NCI-H128 (cell line): ENCODE measurements around the gene PCSK2.
"Not testable (repeated sequence)": the region's sequence is repeated elsewhere in the genome, so short reads cannot be mapped to it uniquely, and the experiment has no call there.

Experiments
- DNase-seq: peaks from one replicate; lab custom pipeline; 2025; ENCODE audit not compliant: unreplicated experiment; lab: John Stamatoyannopoulos, UW

The PCSK2 gene

GRCh38 chr20:17226410-17227218 is at the start of gene PCSK2:
Gene PCSK2, plus strand, starts transcription at chr20:17227040. Its CDS starts 266 bp downstream, at chr20:17227306.
- peak; percentile 94 for DNase-seq

GRCh38 chr20:17177341-17177740 is 49.5 kb upstream of the PCSK2 start:
- no peak for DNase-seq

- no peak for DNase-seq
These were observed 47.0 kb upstream of the PCSK2 start for GRCh38 chr20:17179840-17180239.

- DNase-seq, result no peak
These were observed 36.7 kb upstream of the PCSK2 start for GRCh38 chr20:17189976-17190695.

- DNase-seq, result no peak
These were observed 29.8 kb upstream of the PCSK2 start for GRCh38 chr20:17197041-17197440.

GRCh38 chr20:17202030-17202429 is 24.8 kb upstream of the PCSK2 start:
- DNase-seq, result no peak

- no peak for DNase-seq
These were observed 24.2 kb upstream of the PCSK2 start for GRCh38 chr20:17202673-17203072.

- no peak for DNase-seq
These were observed 21.6 kb upstream of the PCSK2 start for GRCh38 chr20:17205084-17205813.

- DNase-seq, result no peak
These were observed 16.5 kb upstream of the PCSK2 start for GRCh38 chr20:17210387-17210786.

GRCh38 chr20:17210983-17211382 is 15.9 kb upstream of the PCSK2 start:
- no peak for DNase-seq

GRCh38 chr20:17215167-17215566 is 11.7 kb upstream of the PCSK2 start:
- no peak for DNase-seq

- DNase-seq, result not testable (repeated sequence)
These were observed 7.0 kb upstream of the PCSK2 start for GRCh38 chr20:17219856-17220255.

GRCh38 chr20:17223553-17223952 is 3.3 kb upstream of the PCSK2 start:
- no peak for DNase-seq

GRCh38 chr20:17225851-17226409 is 910 bp upstream of the PCSK2 start:
- DNase-seq, result no peak

GRCh38 chr20:17227219-17227575 is 357 bp downstream of the PCSK2 start:
- DNase-seq, result no peak

- DNase-seq, result peak; percentile 28
These were observed 1.1 kb downstream of the PCSK2 start for GRCh38 chr20:17227669-17228623.

GRCh38 chr20:17228624-17229061 is 1.8 kb downstream of the PCSK2 start:
- DNase-seq, result peak; percentile 46

GRCh38 chr20:17229256-17229655 is 2.4 kb downstream of the PCSK2 start:
- no peak for DNase-seq

GRCh38 chr20:17233626-17234025 is 6.8 kb downstream of the PCSK2 start:
- DNase-seq, result no peak

- DNase-seq, result no peak
These were observed 9.9 kb downstream of the PCSK2 start for GRCh38 chr20:17236766-17237165.
